Retina (tissue), 1 donor: ENCODE results near the gene RAMACL.

Experiments
- DNase-seq: peaks from one replicate; pipeline ENCODE4 v3.0.0-alpha.2; 2016

The RAMACL gene

GRCh38 chr6:166617359-166617758, 30.9 kb upstream of the RAMACL start:
- DNase-seq, result no peak

- DNase-seq, result no peak
Observed at GRCh38 chr6:166616261-166617238, 30.1 kb upstream of the RAMACL start.

DNA sequence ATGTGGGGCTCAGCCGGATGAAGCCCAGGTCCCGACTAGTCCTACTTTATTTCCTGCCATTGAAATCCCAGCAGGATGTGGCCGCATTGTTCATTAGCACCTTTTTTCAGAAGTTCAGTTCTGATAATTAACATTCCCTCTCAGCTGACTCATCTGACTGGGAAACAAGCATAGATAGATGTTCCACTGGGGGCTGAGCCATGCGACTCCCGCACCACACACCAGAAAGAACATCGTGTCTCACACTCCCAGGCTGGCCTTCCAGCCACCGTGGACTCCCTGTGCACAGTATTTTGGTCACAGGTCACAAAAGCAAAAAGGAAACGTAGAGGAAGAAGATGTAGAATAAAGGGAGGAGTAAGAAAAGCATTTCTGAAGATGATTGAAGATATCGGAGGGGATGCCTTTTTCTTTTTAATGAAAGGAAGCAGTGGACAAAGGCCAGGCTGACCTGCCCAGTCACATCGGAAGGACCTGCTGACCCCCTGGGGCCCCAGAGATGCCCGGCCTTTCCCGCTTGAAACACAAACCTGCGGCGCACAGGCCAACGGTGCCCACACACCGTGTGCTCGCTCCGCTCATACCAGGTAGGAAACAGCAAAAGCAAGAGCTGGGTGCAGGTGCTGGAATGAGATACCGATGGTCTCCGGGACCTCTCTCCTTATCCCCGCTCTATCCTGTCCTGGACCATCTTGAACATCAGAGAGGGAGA, 28.7 kb upstream of the RAMACL start:
- no peak for DNase-seq

DNA sequence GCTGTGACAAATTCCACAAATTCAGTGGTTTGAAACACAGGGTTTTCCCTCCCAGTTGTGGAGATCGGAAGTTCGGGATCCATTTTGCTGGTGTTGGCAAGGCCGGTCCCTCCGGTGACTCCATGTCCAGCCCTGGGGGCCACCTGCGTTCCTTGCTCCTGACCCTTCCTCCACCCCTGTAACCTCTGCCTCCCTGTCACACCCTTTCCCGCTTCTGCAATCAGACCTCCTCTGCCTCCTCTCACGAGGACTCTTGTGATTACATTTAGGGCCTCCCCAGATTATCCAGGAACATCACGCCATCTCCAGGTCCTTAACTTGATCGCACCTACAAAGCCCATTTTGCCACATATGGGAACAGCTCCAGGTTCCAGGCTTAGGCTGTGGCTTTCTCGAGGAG, 28.1 kb upstream of the RAMACL start:
- DNase-seq, result no peak

DNA sequence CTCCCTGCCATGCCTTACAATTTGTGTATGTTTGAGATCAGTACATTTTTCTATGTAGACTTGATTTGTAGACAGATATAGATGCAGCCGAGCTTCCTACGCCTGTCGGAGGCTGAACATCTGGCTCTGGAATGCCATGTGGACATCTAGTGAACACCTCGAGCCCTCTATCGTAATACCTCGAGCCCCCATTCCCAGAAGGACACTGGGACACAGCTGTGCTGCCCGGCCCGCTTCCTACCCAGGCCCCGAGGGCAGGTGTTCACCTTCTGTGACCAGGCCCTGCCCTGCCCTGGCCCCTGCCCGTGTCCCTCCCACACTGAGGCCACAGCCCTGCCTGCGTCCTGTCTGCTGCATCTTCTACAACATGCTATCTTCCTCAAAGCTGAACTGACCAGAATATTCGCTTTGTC, 27.7 kb upstream of the RAMACL start:
- DNase-seq, result no peak

DNA sequence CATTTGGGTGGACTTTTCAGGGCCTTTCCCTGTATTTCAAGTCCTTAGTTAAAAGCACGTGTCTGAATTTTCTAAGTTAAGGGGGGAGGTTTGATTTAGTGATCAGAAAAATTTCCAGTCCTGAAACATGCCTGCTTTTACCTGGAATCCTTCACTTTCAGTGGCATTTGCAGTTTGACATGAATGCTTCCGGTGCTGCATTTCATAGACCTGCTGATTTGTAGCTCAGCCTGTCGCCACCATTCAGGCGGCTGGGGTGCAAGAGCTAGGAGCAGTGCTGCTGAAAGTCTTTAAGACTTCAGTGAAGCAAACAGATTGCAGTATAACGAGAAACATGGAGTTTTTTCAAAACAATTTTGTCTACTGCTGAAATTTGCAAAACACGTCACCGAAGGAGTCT, 26.5 kb upstream of the RAMACL start:
- DNase-seq, result no peak

DNA sequence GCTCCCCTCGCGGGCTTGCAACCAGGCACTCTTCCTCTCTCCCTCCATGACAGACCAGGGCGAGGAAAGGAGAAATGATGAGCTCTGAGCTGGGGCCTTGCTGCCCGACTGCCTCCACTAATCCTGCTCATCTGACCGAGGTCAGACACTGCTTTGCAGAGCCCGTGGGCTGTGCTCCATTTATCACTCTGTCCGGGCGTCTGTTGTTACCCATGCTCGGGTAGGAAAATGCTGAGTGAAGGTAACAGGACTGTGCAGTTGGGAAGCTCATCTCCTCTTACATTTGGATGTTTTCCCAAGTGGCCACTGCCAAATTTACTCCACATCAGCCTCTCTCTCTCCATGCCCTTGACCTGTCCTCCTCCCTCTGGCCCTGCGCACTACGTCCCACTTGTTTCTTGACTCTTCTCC, 26.0 kb upstream of the RAMACL start:
- no peak for DNase-seq

GRCh38 chr6:166611631-166612030, 25.2 kb upstream of the RAMACL start:
- no peak for DNase-seq

GRCh38 chr6:166610069-166610468, 23.6 kb upstream of the RAMACL start:
- DNase-seq, result no peak

DNA sequence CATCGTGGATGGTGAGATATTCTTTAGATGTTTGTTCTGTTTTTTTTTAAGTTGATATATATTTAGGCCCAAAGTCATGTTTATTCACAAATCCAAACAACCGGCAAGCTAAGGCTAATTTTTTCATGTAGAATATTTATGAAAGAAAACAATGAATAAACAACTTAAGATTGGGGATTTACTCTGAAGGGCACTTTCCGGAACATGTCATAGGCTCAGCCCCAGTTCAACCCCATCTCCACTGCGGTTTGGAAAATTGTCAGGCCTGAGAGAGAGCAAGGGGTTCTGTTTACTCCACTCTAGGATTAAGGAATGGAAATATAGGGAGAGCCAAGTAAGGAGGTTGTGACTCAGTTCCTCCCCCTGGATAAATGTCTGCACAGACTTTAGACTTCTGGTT, 22.3 kb upstream of the RAMACL start:
- DNase-seq, result no peak

GRCh38 chr6:166605752-166606151, 19.3 kb upstream of the RAMACL start:
- DNase-seq, result no peak

DNA sequence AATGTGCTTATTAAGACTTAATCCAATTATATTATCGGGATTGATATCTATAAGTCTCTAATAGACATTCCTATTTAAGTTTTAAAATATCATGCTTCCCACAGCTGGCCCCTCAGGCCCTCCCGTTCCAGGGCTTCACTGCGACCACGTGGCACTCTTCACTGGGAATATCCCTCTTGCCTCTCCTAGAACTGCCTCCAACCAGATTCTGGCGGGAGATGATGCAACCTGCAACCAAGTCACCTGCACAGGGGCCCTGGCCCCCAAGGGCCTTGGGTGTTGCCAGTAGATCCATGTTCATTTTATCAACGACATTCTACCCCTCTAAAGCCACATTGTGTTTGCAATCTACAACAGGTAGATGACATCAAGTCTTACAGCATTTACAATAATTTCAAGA, 18.4 kb upstream of the RAMACL start:
- DNase-seq, result no peak

DNA sequence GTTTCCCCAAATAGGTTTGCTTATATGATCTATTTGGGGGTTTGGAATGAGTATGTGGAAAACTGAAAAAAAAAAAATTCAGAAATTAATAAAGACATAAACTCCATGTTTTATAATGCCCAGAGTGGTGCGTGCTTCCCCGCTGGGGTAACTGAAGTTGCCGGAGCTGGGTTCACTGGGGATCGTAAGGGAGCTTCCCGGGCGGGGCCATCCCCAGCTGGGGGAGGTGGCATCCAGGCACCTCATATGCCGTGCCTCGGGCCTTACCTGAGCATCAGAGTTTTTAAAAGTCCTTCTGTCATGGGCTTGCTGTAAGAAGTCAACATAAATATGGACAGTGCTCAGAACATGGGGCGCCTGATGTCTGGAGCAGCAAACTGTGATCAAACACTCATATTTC, 17.9 kb upstream of the RAMACL start:
- no peak for DNase-seq

DNA sequence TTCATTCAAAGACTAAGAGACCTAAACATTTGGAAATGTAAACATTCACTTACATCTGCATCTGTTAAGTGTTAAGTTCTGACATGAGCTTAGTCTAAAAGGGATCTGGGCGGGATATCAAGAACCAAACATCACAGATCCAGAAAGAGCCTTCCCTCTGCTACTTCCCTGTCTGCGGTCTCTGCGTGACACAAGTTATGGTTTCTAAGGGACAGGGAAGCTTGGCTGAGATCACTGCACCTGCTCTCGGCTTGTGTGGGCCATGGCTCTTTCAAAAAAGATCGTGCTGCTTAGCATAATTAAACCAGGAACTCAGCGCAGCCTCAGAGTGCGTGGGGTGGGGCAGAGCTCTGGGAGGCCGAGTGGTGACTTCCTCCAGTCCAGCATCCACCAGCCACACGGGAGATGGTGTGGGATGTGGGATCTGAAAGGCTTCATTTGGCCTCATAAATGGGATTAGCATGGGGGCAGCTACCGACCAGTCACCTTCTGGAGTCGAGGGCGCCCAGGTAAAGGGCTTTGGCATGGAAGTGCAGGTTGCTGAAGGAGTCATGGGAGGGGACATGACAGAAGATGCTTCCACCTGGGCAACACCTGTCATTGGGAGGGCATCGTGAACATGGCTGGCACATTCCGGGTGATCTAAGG, 16.7 kb upstream of the RAMACL start:
- DNase-seq, result no peak

- no peak for DNase-seq
Observed at GRCh38 chr6:166601956-166602355, 15.5 kb upstream of the RAMACL start.

DNA sequence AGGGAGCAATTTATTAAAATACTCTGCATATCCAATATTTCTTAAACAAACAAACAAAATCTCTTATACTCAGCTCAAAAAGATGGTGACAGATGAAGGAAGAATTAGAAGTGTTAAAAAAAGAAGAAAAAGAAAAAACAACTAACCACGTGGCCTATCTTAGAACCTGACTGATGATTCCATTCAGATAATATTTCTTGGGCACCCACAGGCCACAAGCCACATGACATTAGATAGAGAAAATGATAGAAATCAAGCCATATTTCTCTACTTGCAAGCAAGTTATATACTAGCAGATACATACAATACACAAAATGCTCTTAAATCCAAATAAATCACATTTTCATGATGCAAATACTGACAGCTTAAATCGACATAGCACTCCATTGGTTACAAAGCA, 14.5 kb upstream of the RAMACL start:
- DNase-seq, result no peak

- DNase-seq, result no peak
Observed at GRCh38 chr6:166599205-166599604, 12.7 kb upstream of the RAMACL start.

DNA sequence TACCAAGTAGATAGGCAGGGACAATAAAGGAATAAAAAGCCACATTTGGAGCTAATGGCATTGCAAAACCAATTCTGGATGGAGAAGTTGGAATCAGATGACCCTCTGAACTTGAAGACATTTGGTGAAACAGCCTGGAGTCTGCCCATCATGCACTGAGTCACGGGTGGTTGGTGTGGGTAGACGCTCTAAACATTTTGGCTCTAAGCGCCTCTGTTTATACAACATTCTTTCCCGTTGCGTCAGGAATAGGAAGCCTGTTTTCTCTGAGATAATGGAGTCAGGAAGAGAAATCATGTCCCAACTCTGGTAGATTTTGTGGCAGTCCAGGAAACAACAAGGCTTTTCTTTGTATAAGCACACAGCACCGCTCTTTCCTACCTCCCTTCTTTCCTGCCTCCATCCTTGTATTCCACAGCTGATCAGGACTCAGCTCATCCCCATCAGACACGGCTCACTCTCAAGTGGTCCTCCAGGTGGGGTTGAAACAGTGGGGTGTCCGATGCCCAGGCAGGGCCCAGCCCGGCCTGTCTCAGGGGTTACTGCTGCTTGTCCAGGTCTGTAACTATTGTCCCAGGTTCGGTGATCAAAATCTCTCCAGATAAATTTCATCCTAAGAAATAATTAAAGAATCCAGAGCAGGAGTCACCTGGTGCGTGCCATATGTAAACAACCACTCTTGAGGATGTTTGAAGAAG, 12.1 kb upstream of the RAMACL start:
- no peak for DNase-seq

DNA sequence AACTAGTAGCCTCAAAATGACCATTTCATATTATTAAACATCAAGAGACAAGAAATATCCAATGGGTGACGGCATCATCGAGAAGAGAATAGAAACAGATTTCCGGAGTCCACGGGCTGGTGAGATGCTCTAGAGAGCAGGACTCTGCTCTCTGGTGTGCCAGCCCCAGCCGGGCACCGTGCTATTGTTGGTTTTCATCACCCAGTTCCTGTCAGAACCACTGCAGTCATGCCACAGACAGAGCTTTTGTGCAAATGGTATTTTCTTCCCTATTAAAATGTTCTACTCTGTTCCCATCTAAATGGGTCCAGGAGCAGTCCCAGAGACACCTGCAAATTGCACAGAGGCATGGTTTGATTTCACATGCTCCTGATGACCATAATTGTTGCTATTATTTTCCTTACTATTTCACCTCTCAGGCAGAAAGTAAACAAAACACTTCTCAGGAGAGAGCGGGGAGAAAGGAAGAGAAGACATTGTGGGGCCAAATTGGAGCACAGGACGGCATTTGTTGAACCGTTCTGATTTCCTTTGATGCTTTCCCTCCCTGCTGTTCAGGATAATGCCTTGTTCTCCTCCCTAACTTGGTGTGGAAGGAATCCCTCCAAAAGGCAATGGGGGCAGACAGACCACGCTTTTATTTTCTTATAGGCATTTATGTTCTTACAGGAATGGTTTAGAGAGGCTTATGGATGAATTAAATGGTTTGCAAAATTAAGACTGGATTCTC, 11.4 kb upstream of the RAMACL start:
- no peak for DNase-seq

DNA sequence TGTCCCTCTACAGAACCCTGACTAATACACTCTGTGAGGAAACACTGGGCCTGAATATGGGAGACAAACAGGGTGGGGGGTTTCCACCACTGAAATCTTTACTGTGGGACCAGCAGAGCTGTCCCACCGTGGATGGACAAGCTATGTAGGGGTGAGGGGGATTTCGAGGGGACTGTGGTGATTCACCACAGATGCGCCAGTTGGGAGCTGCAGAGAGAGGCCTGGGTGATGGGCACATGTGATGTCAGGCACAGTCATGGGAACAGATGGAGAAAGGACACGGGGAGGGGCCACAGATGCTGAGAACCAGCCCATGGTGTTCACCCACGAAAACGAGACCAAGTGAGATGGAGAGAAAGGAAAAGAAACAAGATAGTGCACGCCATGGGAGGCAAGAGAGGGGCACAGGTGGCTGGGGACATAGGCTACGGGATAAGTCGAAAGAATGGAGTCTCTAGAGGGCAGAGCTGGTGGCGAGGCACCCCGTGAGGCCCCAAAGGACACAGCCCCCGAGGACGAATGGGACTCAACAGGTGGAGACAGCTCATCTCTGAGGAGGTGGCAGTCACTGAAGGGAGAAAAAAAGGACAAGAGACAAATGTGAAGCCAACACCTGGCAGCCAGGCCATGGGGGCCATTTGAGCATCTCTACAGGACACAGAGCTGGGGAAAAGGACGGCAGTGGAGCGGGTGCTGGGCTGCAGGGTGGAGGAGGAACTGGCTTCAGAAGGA, 10.5 kb upstream of the RAMACL start:
- no peak for DNase-seq

GRCh38 chr6:166595949-166596348, 9.5 kb upstream of the RAMACL start:
- no peak for DNase-seq
